ENCODE measurements around the gene ARHGAP29.

DNA sequence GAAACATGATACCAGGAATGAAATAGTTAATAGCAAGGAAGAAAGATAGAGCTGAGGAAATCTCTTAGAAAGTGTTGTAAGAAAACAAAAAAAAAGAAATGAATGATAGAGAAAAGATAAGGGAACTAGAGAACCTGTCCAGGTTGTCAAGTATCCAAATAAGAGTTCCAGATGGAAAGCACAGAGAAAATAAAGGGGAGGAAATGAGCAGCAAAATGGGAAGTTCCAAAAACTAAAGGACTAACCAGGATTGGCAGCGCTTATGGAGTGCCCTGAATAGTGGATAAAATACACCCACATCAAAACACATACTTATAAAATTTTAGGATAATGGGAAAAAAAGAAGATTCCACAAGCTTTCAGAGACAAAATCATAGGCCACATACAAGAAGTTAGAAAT, 55.2 kb downstream of the ARHGAP29 start:
- TF ChIP-seq POLR2AphosphoS5 (IDR thresholded peaks at IDR 0.05; ENCODE audit: insufficient read depth in 1 of 2, low read depth in 1 of 2) (no peak), POLR2A (IDR thresholded peaks at IDR 0.05) (no peak)

All from vagina (tissue), 2 donors.